H9 (cell line): ENCODE measurements around the gene GRK1. TPM values are rescaled to one million over a fixed set of nuclear protein-coding genes. Genes with fewer than 3 reads are reported as not detected.

Experiments used
- DNase-seq: peaks from one replicate; pipeline ENCODE4 v3.0.0-alpha.2; 2017
- H2AFZ ChIP-seq: one replicate; pipeline ENCODE4 v1.6.1; 2013; ENCODE audit warnings: mild to moderate bottlenecking, low read length, control low read depth, moderate library complexity
- H2AK5ac ChIP-seq: 2 replicates; pipeline ENCODE4 v1.6.1; 2013; ENCODE audit warnings: low read length, control low read depth, mixed read lengths; ENCODE audit not compliant: insufficient read length
- H2BK120ac ChIP-seq: one replicate; pipeline ENCODE4 v1.6.1; 2013; ENCODE audit warnings: low read depth, mild to moderate bottlenecking, low read length, control low read depth, inconsistent platforms; ENCODE audit not compliant: poor library complexity, severe bottlenecking
- H2BK12ac ChIP-seq: 2 replicates; pipeline ENCODE4 v1.6.1; 2013; ENCODE audit warnings: low read length, control low read depth, mixed read lengths, low read depth; ENCODE audit not compliant: insufficient read length
- H2BK15ac ChIP-seq: 2 replicates; pipeline ENCODE4 v1.6.1; 2013; ENCODE audit warnings: low read depth, low read length, control low read depth
- H2BK20ac ChIP-seq: one replicate; pipeline ENCODE4 v1.6.1; 2013; ENCODE audit warnings: low read depth, mild to moderate bottlenecking, low read length, control low read depth, inconsistent platforms; ENCODE audit not compliant: poor library complexity, severe bottlenecking
- H2BK5ac ChIP-seq: 2 replicates; pipeline ENCODE4 v1.6.1; 2013; ENCODE audit warnings: low read length, control low read depth, mixed read lengths; ENCODE audit not compliant: insufficient read length
- H3K14ac ChIP-seq: 2 replicates; pipeline ENCODE4 v1.6.1; 2013; ENCODE audit warnings: low read length, control low read depth; ENCODE audit not compliant: insufficient read depth
- H3K18ac ChIP-seq: 2 replicates; pipeline ENCODE4 v1.6.1; 2013; ENCODE audit warnings: low read depth, mild to moderate bottlenecking, mixed read lengths, low read length, control low read depth; ENCODE audit not compliant: insufficient read length
- H3K23ac ChIP-seq: 2 replicates; pipeline ENCODE4 v1.6.1; 2013; ENCODE audit warnings: low read length, control low read depth, mixed read lengths, low read depth; ENCODE audit not compliant: insufficient read length
- H3K23me2 ChIP-seq: 2 replicates; pipeline ENCODE4 v1.6.1; 2013; ENCODE audit warnings: low read depth, mild to moderate bottlenecking, mixed read lengths, low read length, control low read depth; ENCODE audit not compliant: insufficient read length, poor library complexity, severe bottlenecking
- H3K27ac ChIP-seq: 2 replicates; pipeline ENCODE4 v1.5.1; 2013; ENCODE audit warnings: low read length, control low read depth, mixed read lengths, low read depth; ENCODE audit not compliant: insufficient read length
- H3K27me3 ChIP-seq: 2 replicates; pipeline ENCODE4 v1.6.1; 2013; ENCODE audit warnings: low read length, control low read depth, inconsistent platforms; ENCODE audit not compliant: insufficient read depth
- H3K4ac ChIP-seq: 2 replicates; pipeline ENCODE4 v1.6.1; 2013; ENCODE audit warnings: low read depth, mild to moderate bottlenecking, control low read depth, inconsistent platforms, low read length, moderate library complexity
- H3K4me1 ChIP-seq: 2 replicates; pipeline ENCODE4 v1.6.1; 2013; ENCODE audit warnings: low read length, control low read depth, inconsistent platforms; ENCODE audit not compliant: insufficient read depth
- H3K4me2 ChIP-seq: 2 replicates; pipeline ENCODE4 v1.6.1; 2013; ENCODE audit warnings: low read length, control low read depth, mixed read lengths; ENCODE audit not compliant: insufficient read length, insufficient read depth
- H3K56ac ChIP-seq: 2 replicates; pipeline ENCODE4 v1.6.1; 2013; ENCODE audit warnings: low read depth, mild to moderate bottlenecking, mixed read lengths, low read length, control low read depth; ENCODE audit not compliant: insufficient read length
- H3K79me1 ChIP-seq: 2 replicates; pipeline ENCODE4 v1.6.1; 2013; ENCODE audit warnings: low read depth, mild to moderate bottlenecking, moderate library complexity, low read length, control low read depth, inconsistent platforms; ENCODE audit not compliant: insufficient read depth, poor library complexity, severe bottlenecking
- H3K79me2 ChIP-seq: 2 replicates; pipeline ENCODE4 v1.6.1; 2013; ENCODE audit warnings: low read length, control low read depth, inconsistent platforms; ENCODE audit not compliant: insufficient read depth
- H3K9ac ChIP-seq: 2 replicates; pipeline ENCODE4 v1.6.1; 2013; ENCODE audit warnings: low read length, control low read depth, mixed read lengths; ENCODE audit not compliant: insufficient read length; ENCODE audit errors: extremely low read depth
- H3K9me3 ChIP-seq: one replicate; pipeline ENCODE4 v1.6.1; 2013; ENCODE audit warnings: low read depth, low read length, inconsistent platforms; ENCODE audit not compliant: control insufficient read depth
- H3T11ph ChIP-seq: one replicate; pipeline ENCODE4 v1.6.1; 2013; ENCODE audit warnings: mild to moderate bottlenecking, low read length, control low read depth, inconsistent platforms
- H4K20me1 ChIP-seq: one replicate; pipeline ENCODE4 v1.6.1; 2013; ENCODE audit not compliant: control insufficient read depth, insufficient read length, insufficient read depth
- H4K5ac ChIP-seq: 2 replicates; pipeline ENCODE4 v1.6.1; 2013; ENCODE audit warnings: low read depth, mild to moderate bottlenecking, mixed read lengths, low read length, control low read depth; ENCODE audit not compliant: insufficient read length
- H4K8ac ChIP-seq: replicated peaks from 2 replicates; pipeline ENCODE4 v1.6.1; 2013; ENCODE audit warnings: low read length, control low read depth, mixed read lengths, low read depth; ENCODE audit not compliant: insufficient read length
- H4K91ac ChIP-seq: 2 replicates; pipeline ENCODE4 v1.6.1; 2013; ENCODE audit warnings: low read depth, mild to moderate bottlenecking, moderate library complexity, mixed read lengths, low read length, control low read depth; ENCODE audit not compliant: insufficient read length
- H3K27ac Mint-ChIP-seq, 3 experiments: 2 replicates in 2 of 3; 3 replicates in 1 of 3; pipeline ENCODE4 v1.8.0; 2020 to 2021; ENCODE audit warnings: mixed read lengths in 3 of 3, mild to moderate bottlenecking in 1 of 3, moderate library complexity in 1 of 3
- H3K27me3 Mint-ChIP-seq: 2 replicates; pipeline ENCODE4 v1.8.0; 2021; ENCODE audit warnings: low read depth, mild to moderate bottlenecking, moderate library complexity, mixed read lengths
- H3K36me3 Mint-ChIP-seq, 3 experiments: 2 replicates in 2 of 3; 3 replicates in 1 of 3; pipeline ENCODE4 v1.8.0; 2020 to 2021; ENCODE audit warnings: low read depth in 3 of 3, mixed read lengths in 3 of 3; ENCODE audit not compliant: insufficient read depth in 1 of 3
- H3K4me1 Mint-ChIP-seq, 2 experiments: 2 replicates each; pipeline ENCODE4 v1.8.0; 2020; ENCODE audit warnings: mixed read lengths in 2 of 2
- H3K4me3 Mint-ChIP-seq, 2 experiments: 2 replicates in 1 of 2; 3 replicates in 1 of 2; pipeline ENCODE4 v1.8.0; 2020 to 2021; ENCODE audit warnings: mild to moderate bottlenecking in 2 of 2, mixed read lengths in 2 of 2, moderate library complexity in 1 of 2
- H3K9me3 Mint-ChIP-seq, 2 experiments: 2 replicates in 1 of 2; 3 replicates in 1 of 2; pipeline ENCODE4 v1.8.0; 2020; ENCODE audit warnings: mild to moderate bottlenecking in 2 of 2, mixed read lengths in 2 of 2, moderate library complexity in 1 of 2
- CTCF ChIP-seq: fragments of 200-600 bp; sonication (generic); conservative IDR thresholded peaks from 3 replicates; pipeline ENCODE4 v1.8.0; 2021; ENCODE audit warnings: antibody characterized with exemption, mild to moderate bottlenecking
- WGBS: extraction: QIAGEN DNeasy Blood & Tissue Kit; methylation state at CpG from one replicate; pipeline ENCODE4 v1.1.7; 2013; ENCODE audit warnings: missing lambda C conversion rate, low lambda C conversion rate, mixed read lengths; ENCODE audit not compliant: insufficient read length; ENCODE audit errors: extremely low coverage; 5-methylcytosine and 5-hydroxymethylcytosine counted together
- total RNA-seq: library from RNA; stranded (reverse); gene quantifications from 2 replicates; pipeline ENCODE4 v1.2.1, GENCODE V29; 2021

The GRK1 gene
- total RNA-seq, 1 experiment from 2014 or later: 0.31 TPM

DNA sequence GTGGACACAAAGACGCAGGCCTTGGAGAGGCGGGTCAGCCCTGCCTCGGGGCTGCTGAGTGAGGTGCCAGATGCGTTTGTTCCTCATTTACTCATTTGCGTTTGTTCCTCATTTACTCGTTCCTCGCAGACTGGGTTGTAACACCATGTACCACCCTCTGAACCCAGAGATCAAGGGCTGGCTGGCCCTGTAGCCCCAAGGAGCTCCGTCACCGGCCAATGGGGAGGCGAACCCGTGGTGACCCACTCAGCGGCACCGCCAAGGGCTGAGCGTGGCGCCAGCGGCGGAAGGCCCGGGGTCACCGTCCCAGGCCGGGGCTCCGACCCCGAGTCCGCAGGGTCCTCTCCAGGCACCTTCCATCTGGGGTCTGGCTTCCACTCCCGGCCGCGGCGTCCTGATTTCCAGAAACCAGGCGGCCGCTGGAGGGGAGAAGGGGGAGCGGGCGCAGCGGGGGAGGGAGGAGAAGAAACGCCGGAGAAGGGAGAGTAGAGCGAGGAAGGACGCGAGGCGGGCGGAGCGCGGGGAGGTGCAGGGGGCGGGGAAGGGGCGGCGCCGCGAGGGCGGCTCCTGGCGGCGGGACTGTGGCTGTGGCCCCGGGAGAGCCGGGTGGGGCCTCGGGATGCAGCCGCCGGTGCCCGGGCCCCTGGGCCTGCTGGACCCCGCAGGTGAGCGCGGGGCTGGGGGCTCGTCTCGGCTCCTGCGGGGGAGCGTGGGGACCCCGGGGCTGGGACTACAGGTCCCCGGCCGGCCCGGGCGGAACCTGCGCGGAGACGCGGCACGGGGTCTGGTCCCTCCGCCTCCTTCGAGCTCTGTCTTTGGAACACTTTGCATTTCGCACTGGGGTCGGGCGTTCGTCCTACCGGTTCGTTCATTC is 91.9 kb downstream of the GRK1 start, which contains the start of gene TMEM255B:
TMEM255B (plus strand) TSS at position 576 of the 874 bp plus-strand sequence; CDS start at position 620, 44 bp downstream.
- peaks cover 15 to 17% of the 10 kb centered on the region in 2 experiments for H3K4me1 Mint-ChIP-seq
- Histone ChIP-seq H3K14ac (no peak within 1 kb of the TSS; the same call in 1 of the 2 replicates), H3K27me3 (peaks cover 9% of the 10 kb centered on the region; the same call in 1 of the 2 replicates), H3T11ph (no peak within 1 kb of the TSS), H3K23ac (no peak within 1 kb of the TSS), H2BK15ac (no peak within 1 kb of the TSS), H3K9me3 (no peaks in the 10 kb centered on the region), H3K56ac (no peak within 1 kb of the TSS), H2AFZ (peak within 1 kb of the TSS; percentile 26), H4K8ac (no peak within 1 kb of the TSS), H3K27ac (no peak within 1 kb of the TSS), H2BK5ac (no peak within 1 kb of the TSS), H3K79me2 (no peaks in the 10 kb centered on the region), H3K4me2 (peak within 1 kb of the TSS; percentile 99), H3K23me2 (peaks cover 13% of the 10 kb centered on the region), H2AK5ac (no peak within 1 kb of the TSS), H4K20me1 (no peaks in the 10 kb centered on the region), H2BK20ac (no peak within 1 kb of the TSS), H3K79me1 (no peaks in the 10 kb centered on the region), H2BK120ac (no peak within 1 kb of the TSS), H3K9ac (no peak within 1 kb of the TSS), H4K91ac (no peak within 1 kb of the TSS), H2BK12ac (no peak within 1 kb of the TSS), H3K4me1 (no peaks in the 10 kb centered on the region), H3K4ac (no peak within 1 kb of the TSS), H4K5ac (no peak within 1 kb of the TSS), H3K18ac (peak within 1 kb of the TSS; percentile 65)
- H3K4me3 Mint-ChIP-seq: peak within 1 kb of the TSS; percentile 78 to 95
- H3K36me3 Mint-ChIP-seq: no peaks in the 10 kb centered on the region; a peak in 1 of 7 replicates
- TF ChIP-seq CTCF: peak; percentile 60
- DNase-seq: peak; percentile 89
- WGBS: no CpG with 5 or more reads among the region's 80 CpGs
- H3K27ac Mint-ChIP-seq: peak within 1 kb of the TSS in 1 of 3 experiments; percentile 26; a peak in 1 of 7 replicates
- peaks cover 0 to 7% of the 10 kb centered on the region in 2 experiments; a peak in 2 of 5 replicates for H3K9me3 Mint-ChIP-seq
- peaks cover 54% of the 10 kb centered on the region for H3K27me3 Mint-ChIP-seq
